CD4-positive, alpha-beta T cell (primary cell): ENCODE measurements around the gene GAS7. TPM values are rescaled to one million over a fixed set of nuclear protein-coding genes. Genes with fewer than 3 reads are reported as not detected.

Experiments used
- ATAC-seq: fragments of 200-7000 bp; cut with Tn5 transposase; one replicate; pipeline ENCODE4 v1.10.0; 2022; ENCODE audit warnings: mild to moderate bottlenecking; ENCODE audit not compliant: poor library complexity
- CTCF ChIA-PET: fragments of 350-600 bp; sonication (Branson Sonifier 250); formaldehyde crosslinking; loops from one replicate; lab custom pipeline; 2021; ENCODE audit warnings: antibody characterized with exemption, inconsistent platforms; lab: Charles Lee
- POLR2A ChIA-PET: fragments of 350-600 bp; sonication (Branson Sonifier 250); formaldehyde crosslinking; loops from one replicate; lab custom pipeline; 2021; ENCODE audit warnings: antibody characterized with exemption, inconsistent platforms; lab: Charles Lee
- DNase-seq, 14 experiments: peaks; one replicate each; pipeline ENCODE4 v3.0.0-alpha.2; 2013 to 2020; ENCODE audit warnings: mixed read lengths in 2 of 14
- H3K27ac ChIP-seq, 2 donors: one replicate each; pipeline versions ENCODE4 v1.5.1 to v1.7.0; 2013; ENCODE audit warnings: low read length in 2 of 2, low read depth in 1 of 2, mild to moderate bottlenecking in 1 of 2
- H3K27me3 ChIP-seq, 2 experiments: 1 replicate in 1 of 2; 2 replicates in 1 of 2; pipeline versions ENCODE4 v1.6.1 to v1.7.0; 2013; ENCODE audit warnings: low read length in 2 of 2, control low read depth in 1 of 2, mild to moderate bottlenecking in 1 of 2, moderate library complexity in 1 of 2; ENCODE audit not compliant: insufficient read depth in 2 of 2, control insufficient read depth in 1 of 2
- H3K36me3 ChIP-seq: one replicate; pipeline ENCODE4 v1.6.1; 2013; ENCODE audit warnings: low read length, control low read depth; ENCODE audit not compliant: insufficient read depth
- H3K4me1 ChIP-seq: one replicate; pipeline ENCODE4 v1.6.1; 2013; ENCODE audit warnings: low read length, control low read depth; ENCODE audit not compliant: insufficient read depth
- H3K4me3 ChIP-seq: one replicate; pipeline ENCODE4 v1.5.1; 2013; ENCODE audit warnings: mild to moderate bottlenecking, low read length, moderate library complexity
- H3K9me3 ChIP-seq, 2 experiments: 1 replicate in 1 of 2; 2 replicates in 1 of 2; pipeline versions ENCODE4 v1.6.1 to v1.7.0; 2013; ENCODE audit warnings: low read length in 2 of 2, mild to moderate bottlenecking in 2 of 2, control low read depth in 1 of 2, moderate library complexity in 1 of 2; ENCODE audit not compliant: control insufficient read depth in 1 of 2, insufficient read depth in 1 of 2
- H3K27ac Mint-ChIP-seq: one replicate; pipeline ENCODE4 v1.8.0; 2020; ENCODE audit warnings: mixed read lengths
- H3K27me3 Mint-ChIP-seq: one replicate; pipeline ENCODE4 v1.8.0; 2021; ENCODE audit warnings: mixed read lengths
- H3K36me3 Mint-ChIP-seq: one replicate; pipeline ENCODE4 v1.8.0; 2021; ENCODE audit warnings: low read depth, mixed read lengths
- H3K4me1 Mint-ChIP-seq: one replicate; pipeline ENCODE4 v1.8.0; 2021; ENCODE audit warnings: low read depth, mixed read lengths
- H3K4me3 Mint-ChIP-seq: one replicate; pipeline ENCODE4 v1.8.0; 2020; ENCODE audit warnings: mild to moderate bottlenecking, mixed read lengths
- H3K9me3 Mint-ChIP-seq: one replicate; pipeline ENCODE4 v1.8.0; 2020; ENCODE audit warnings: mixed read lengths
- intact Hi-C, 2 experiments: fragments of 100-400 bp; cut with DNase I in 1 of 2; cut with micrococcal nuclease in 1 of 2; formaldehyde crosslinking; loops; one replicate each; pipeline versions ENCODE4 v1.15.1 to v1.9.0; 2023 to 2025; cut with DNase I, micrococcal nuclease
- total RNA-seq, 174 experiments: library from RNA in 2 of 174; stranded (reverse) in 2 of 174; gene quantifications; one replicate each; pipeline ENCODE4 v1.2.3 and lab custom pipeline; 2021 to 2026
- TF ChIP-seq, protein P1 (sequence below): fragments of 200-600 bp; IDR thresholded peaks from one replicate; pipeline ENCODE4 v1.8.0; 2022; ENCODE audit warnings: antibody characterized with exemption, mild to moderate bottlenecking

Gene GAS7
- total RNA-seq, 2 experiments from 2014 or later: 1.8 to 3.4 TPM

- H3K27me3 Mint-ChIP-seq: no peaks in the 10 kb centered on the region
- Histone ChIP-seq H3K36me3 (no peaks in the 10 kb centered on the region), H3K27me3 (no peaks in the 10 kb centered on the region), H3K4me1 (no peaks in the 10 kb centered on the region), H3K4me3 (no peak overlapping the region), H3K27ac (no peak overlapping the region), H3K9me3 (no peaks in the 10 kb centered on the region)
- intact Hi-C loops: no loop called here
- no peaks in the 10 kb centered on the region for H3K4me1 Mint-ChIP-seq
- no peak for DNase-seq
- TF ChIP-seq, protein P1, sequence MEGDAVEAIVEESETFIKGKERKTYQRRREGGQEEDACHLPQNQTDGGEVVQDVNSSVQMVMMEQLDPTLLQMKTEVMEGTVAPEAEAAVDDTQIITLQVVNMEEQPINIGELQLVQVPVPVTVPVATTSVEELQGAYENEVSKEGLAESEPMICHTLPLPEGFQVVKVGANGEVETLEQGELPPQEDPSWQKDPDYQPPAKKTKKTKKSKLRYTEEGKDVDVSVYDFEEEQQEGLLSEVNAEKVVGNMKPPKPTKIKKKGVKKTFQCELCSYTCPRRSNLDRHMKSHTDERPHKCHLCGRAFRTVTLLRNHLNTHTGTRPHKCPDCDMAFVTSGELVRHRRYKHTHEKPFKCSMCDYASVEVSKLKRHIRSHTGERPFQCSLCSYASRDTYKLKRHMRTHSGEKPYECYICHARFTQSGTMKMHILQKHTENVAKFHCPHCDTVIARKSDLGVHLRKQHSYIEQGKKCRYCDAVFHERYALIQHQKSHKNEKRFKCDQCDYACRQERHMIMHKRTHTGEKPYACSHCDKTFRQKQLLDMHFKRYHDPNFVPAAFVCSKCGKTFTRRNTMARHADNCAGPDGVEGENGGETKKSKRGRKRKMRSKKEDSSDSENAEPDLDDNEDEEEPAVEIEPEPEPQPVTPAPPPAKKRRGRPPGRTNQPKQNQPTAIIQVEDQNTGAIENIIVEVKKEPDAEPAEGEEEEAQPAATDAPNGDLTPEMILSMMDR: no peak
- no peak overlapping the region for H3K27ac Mint-ChIP-seq
- H3K9me3 Mint-ChIP-seq: no peaks in the 10 kb centered on the region
- no peak for ATAC-seq
- no peak overlapping the region for H3K4me3 Mint-ChIP-seq
- H3K36me3 Mint-ChIP-seq: no peaks in the 10 kb centered on the region
- POLR2A ChIA-PET: no interaction called here
- CTCF ChIA-PET: no interaction called here
Measured at GRCh38 chr17:9969301-9969935, 229.0 kb downstream of the GAS7 start.

DNA sequence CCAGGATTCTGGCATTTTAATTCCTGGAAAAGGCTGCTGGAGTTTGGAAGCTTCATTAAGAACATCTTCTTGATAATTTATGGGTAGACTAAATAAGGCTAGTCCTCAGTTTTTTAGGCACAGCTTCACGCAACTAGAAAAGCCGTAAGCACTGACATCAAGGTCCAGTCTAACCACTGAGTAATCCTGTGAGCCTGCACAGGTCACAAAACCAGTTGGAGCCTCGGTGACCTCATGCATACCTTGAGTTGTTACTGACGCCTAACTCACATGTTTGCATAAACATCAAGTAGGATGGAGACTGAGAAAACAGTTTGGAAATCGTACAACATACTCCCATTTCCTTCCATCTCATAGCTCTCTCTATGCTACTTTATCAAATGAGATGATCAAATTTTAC is 229.5 kb downstream of the GAS7 start:
- Mint-ChIP-seq H3K36me3 (no peaks in the 10 kb centered on the region), H3K4me3 (no peak overlapping the region), H3K9me3 (no peaks in the 10 kb centered on the region), H3K4me1 (no peaks in the 10 kb centered on the region), H3K27ac (no peak overlapping the region), H3K27me3 (no peaks in the 10 kb centered on the region)
- Histone ChIP-seq H3K27ac (no peak overlapping the region), H3K36me3 (no peaks in the 10 kb centered on the region), H3K4me1 (no peaks in the 10 kb centered on the region), H3K9me3 (no peaks in the 10 kb centered on the region), H3K4me3 (no peak overlapping the region), H3K27me3 (no peaks in the 10 kb centered on the region)
- intact Hi-C loops: no loop called here
- ATAC-seq: no peak
- ChIA-PET POLR2A (no interaction called here), CTCF (no interaction called here)
- no peak for DNase-seq
- TF ChIP-seq, protein P1: no peak

GRCh38 chr17:9968008-9968407 is 230.4 kb downstream of the GAS7 start:
- Mint-ChIP-seq H3K27ac (no peak overlapping the region), H3K4me3 (no peak overlapping the region), H3K36me3 (no peaks in the 10 kb centered on the region), H3K4me1 (no peaks in the 10 kb centered on the region), H3K27me3 (no peaks in the 10 kb centered on the region), H3K9me3 (no peaks in the 10 kb centered on the region)
- no peaks in the 10 kb centered on the region for H3K9me3 ChIP-seq
- TF ChIP-seq, protein P1: no peak
- intact Hi-C loops: no loop called here
- DNase-seq (no peak), ATAC-seq (no peak)
- H3K27me3 ChIP-seq: no peaks in the 10 kb centered on the region
- no peak overlapping the region for H3K4me3 ChIP-seq
- no peaks in the 10 kb centered on the region for H3K36me3 ChIP-seq
- CTCF ChIA-PET: no interaction called here
- H3K27ac ChIP-seq: no peak overlapping the region
- POLR2A ChIA-PET: no interaction called here
- no peaks in the 10 kb centered on the region for H3K4me1 ChIP-seq
